ENCODE measurements around the gene ESPNL. TPM values are rescaled to one million over a fixed set of nuclear protein-coding genes. Genes with fewer than 3 reads are reported as not detected.

The ESPNL gene
- total RNA-seq, 2 experiments from 2014 or later = not detected

DNA sequence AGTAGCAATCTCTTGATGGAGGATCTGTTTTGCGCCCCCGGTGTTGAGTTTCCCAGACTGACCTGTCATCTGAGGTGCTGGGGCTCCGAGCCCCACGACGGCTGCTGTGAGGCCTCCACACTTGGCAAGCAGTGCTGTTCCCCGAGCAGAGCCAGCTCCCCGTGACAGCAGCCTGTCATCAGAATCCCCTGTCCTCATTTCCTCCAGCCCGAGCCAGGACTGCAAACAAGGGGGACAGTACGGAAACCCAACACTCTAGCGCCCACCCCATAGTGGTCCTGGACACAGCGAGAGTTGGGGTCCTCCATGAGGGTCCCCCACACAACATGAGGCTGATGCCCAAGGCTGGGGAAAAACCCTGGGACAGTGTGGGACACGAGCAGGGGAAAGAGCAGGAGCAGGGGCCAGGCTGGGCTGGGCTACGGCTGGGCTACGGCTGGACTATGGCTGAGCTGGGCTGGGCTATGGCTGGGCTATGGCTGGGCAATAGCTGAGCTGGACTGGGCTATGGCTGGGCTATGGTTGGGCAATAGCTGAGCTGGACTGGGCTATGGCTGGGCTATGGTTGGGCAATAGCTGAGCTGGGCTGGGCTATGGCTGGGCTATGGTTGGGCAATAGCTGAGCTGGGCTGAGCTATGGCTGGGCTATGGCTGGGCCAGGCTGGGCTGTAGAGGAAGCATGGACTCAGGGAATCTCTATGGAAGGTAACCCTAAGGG, 36.8 kb downstream of the ESPNL start:
- Mint-ChIP-seq H3K9me3 (no peaks in the 10 kb centered on the region), H3K27ac (no peak overlapping the region), H3K27me3 (no peaks in the 10 kb centered on the region), H3K36me3 (ENCODE audit: low read depth) (no peaks in the 10 kb centered on the region), H3K4me1 (ENCODE audit: low read depth) (peaks cover 5% of the 10 kb centered on the region), H3K4me3 (no peak overlapping the region)
- ATAC-seq (ENCODE audit: poor library complexity) (no peak), DNase-seq (peak in 2 of 14 experiments; percentile 37 to 58)
- POLR2A ChIA-PET = no interaction called here
- intact Hi-C loops (cut with DNase I, micrococcal nuclease) = no loop called here
- H3K4me1 ChIP-seq (ENCODE audit: insufficient read depth, low read length) = peaks cover 8% of the 10 kb centered on the region
- H3K36me3 ChIP-seq (ENCODE audit: insufficient read depth, low read length) = no peaks in the 10 kb centered on the region
- no peaks in the 10 kb centered on the region for H3K27me3 ChIP-seq (ENCODE audit: control insufficient read depth in 1 of 2, insufficient read depth in 2 of 2, low read length in 2 of 2)
- CTCF ChIA-PET = no interaction called here
- H3K9me3 ChIP-seq (ENCODE audit: control insufficient read depth in 1 of 2, insufficient read depth in 1 of 2, low read length in 2 of 2) = no peaks in the 10 kb centered on the region
- TF ChIP-seq, protein P1, sequence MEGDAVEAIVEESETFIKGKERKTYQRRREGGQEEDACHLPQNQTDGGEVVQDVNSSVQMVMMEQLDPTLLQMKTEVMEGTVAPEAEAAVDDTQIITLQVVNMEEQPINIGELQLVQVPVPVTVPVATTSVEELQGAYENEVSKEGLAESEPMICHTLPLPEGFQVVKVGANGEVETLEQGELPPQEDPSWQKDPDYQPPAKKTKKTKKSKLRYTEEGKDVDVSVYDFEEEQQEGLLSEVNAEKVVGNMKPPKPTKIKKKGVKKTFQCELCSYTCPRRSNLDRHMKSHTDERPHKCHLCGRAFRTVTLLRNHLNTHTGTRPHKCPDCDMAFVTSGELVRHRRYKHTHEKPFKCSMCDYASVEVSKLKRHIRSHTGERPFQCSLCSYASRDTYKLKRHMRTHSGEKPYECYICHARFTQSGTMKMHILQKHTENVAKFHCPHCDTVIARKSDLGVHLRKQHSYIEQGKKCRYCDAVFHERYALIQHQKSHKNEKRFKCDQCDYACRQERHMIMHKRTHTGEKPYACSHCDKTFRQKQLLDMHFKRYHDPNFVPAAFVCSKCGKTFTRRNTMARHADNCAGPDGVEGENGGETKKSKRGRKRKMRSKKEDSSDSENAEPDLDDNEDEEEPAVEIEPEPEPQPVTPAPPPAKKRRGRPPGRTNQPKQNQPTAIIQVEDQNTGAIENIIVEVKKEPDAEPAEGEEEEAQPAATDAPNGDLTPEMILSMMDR (IDR thresholded peaks at IDR 0.05) = no peak
- no peak overlapping the region for H3K4me3 ChIP-seq (ENCODE audit: low read length)
- no peak overlapping the region for H3K27ac ChIP-seq (ENCODE audit: low read depth in 1 of 2, low read length in 2 of 2)

DNA sequence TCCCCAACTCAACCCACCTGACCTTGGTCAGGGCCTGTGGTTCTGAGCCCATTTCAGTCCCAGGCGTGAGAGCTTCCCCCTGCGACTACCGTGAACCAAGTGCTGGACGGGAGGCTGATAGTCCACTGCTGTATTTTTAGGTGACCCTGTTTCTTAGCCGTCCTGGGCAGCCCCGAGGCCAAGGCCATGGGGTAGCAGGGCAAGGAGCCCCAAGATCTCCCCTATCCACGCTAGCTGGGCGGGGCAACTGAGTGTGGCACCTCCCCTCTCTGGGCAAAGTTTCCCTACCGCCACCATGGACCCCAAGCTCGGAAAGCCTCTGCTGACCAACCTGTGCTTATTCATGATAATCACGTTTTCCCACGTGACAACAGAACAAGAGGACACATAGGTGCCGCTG, 37.7 kb downstream of the ESPNL start:
- no peaks in the 10 kb centered on the region for H3K27me3 Mint-ChIP-seq
- no peak overlapping the region for H3K4me3 Mint-ChIP-seq
- peaks cover 7% of the 10 kb centered on the region for H3K4me1 Mint-ChIP-seq (ENCODE audit: low read depth)
- intact Hi-C loops (cut with DNase I, micrococcal nuclease) = no loop called here
- POLR2A ChIA-PET = no interaction called here
- CTCF ChIA-PET = no interaction called here
- H3K27ac Mint-ChIP-seq = no peak overlapping the region
- Histone ChIP-seq H3K36me3 (ENCODE audit: insufficient read depth, low read length) (no peaks in the 10 kb centered on the region), H3K4me3 (ENCODE audit: low read length) (no peak overlapping the region), H3K27ac (ENCODE audit: low read depth in 1 of 2, low read length in 2 of 2) (no peak overlapping the region), H3K9me3 (ENCODE audit: control insufficient read depth in 1 of 2, insufficient read depth in 1 of 2, low read length in 2 of 2) (no peaks in the 10 kb centered on the region), H3K27me3 (ENCODE audit: control insufficient read depth in 1 of 2, insufficient read depth in 2 of 2, low read length in 2 of 2) (no peaks in the 10 kb centered on the region), H3K4me1 (ENCODE audit: insufficient read depth, low read length) (peaks cover 11% of the 10 kb centered on the region)
- no peaks in the 10 kb centered on the region for H3K36me3 Mint-ChIP-seq (ENCODE audit: low read depth)
- no peak for DNase-seq
- TF ChIP-seq, protein P1 (IDR thresholded peaks at IDR 0.05) = no peak
- no peaks in the 10 kb centered on the region for H3K9me3 Mint-ChIP-seq
- no peak for ATAC-seq (ENCODE audit: poor library complexity)

DNA sequence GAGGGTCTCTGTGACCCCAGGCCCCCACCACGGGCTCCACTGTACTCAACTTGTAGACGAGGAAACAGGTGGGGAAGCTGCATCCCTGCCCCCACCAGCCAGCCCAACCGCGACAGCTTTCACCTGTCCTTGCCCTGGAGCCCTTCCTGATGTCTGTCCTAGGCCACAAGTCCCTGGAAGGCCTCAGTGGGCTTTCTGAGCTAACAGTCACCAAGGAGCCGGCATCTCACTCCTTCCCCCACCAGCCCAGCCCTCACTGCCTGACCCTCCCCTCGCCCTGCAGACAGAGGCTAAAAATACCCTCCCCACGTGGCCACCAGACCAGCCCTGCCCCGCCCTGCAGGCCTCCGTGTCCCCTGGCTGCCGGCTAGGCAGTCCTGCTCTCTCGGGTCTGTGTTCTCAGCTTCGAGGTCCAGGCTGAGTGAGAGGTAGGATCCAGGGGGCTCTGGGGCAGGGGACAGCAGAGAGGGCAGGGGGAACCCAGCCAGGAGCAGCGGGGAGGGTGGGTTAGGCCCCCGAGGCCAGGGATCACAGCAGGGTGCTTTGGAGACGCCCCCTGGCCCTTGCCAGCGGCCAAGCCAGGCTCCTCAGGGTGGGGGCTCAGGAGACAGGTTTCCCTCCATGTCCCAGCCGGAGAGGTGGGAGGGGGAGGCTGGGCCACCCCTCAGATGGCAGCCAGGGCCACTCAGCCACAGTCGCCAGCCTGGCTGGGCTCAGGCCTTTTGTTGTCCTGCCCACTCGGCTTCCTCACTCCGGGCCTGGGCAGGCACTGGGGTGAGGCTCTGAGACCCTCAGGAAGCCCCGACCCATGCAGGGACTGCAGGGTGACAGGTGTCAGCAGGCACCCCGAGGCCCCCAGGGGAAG, 38.4 kb downstream of the ESPNL start, which contains the start of gene KLHL30:
TSS of gene KLHL30 (plus strand) at position 338 of the 865 bp plus-strand sequence. CDS start 2,087 bp downstream, outside the sequence.
- no peaks in the 10 kb centered on the region for H3K9me3 Mint-ChIP-seq
- ChIA-PET CTCF (no interaction called here), POLR2A (no interaction called here)
- H3K36me3 ChIP-seq (ENCODE audit: insufficient read depth, low read length) = no peaks in the 10 kb centered on the region
- DNase-seq (no peak), ATAC-seq (ENCODE audit: poor library complexity) (no peak)
- TF ChIP-seq, protein P1 (IDR thresholded peaks at IDR 0.05) = no peak
- H3K4me3 Mint-ChIP-seq = no peak within 1 kb of the TSS
- no peaks in the 10 kb centered on the region for H3K27me3 ChIP-seq (ENCODE audit: control insufficient read depth in 1 of 2, insufficient read depth in 2 of 2, low read length in 2 of 2)
- peaks cover 7% of the 10 kb centered on the region for H3K4me1 Mint-ChIP-seq (ENCODE audit: low read depth)
- no peaks in the 10 kb centered on the region for H3K27me3 Mint-ChIP-seq
- H3K27ac ChIP-seq (ENCODE audit: low read depth in 1 of 2, low read length in 2 of 2) = no peak within 1 kb of the TSS
- peaks cover 11% of the 10 kb centered on the region for H3K4me1 ChIP-seq (ENCODE audit: insufficient read depth, low read length)
- no peaks in the 10 kb centered on the region for H3K9me3 ChIP-seq (ENCODE audit: control insufficient read depth in 1 of 2, insufficient read depth in 1 of 2, low read length in 2 of 2)
- intact Hi-C loops (cut with DNase I, micrococcal nuclease) = no loop called here
- H3K36me3 Mint-ChIP-seq (ENCODE audit: low read depth) = no peaks in the 10 kb centered on the region
- no peak within 1 kb of the TSS for H3K4me3 ChIP-seq (ENCODE audit: low read length)
- no peak within 1 kb of the TSS for H3K27ac Mint-ChIP-seq
